Loucy (cell line): ENCODE data around the gene FUT7.

ENCODE experiments used
- H2AFZ ChIP-seq: fragments of 200-600 bp; sonication (generic); 2 replicates; pipeline ENCODE4 v1.6.0; 2016; ENCODE audit warnings: antibody characterized with exemption, mild to moderate bottlenecking, low read length, moderate library complexity
- H3F3A ChIP-seq: fragments of 200-600 bp; 2 replicates; pipeline ENCODE4 v1.6.0; 2016; ENCODE audit warnings: antibody characterized with exemption, low read depth, mild to moderate bottlenecking
- H3K27me3 ChIP-seq: fragments of 200-600 bp; sonication (generic); 2 replicates; pipeline ENCODE4 v1.6.1; 2014; ENCODE audit warnings: low read length, mild to moderate bottlenecking; ENCODE audit not compliant: insufficient read depth, poor library complexity, severe bottlenecking
- H3K36me3 ChIP-seq: fragments of 200-600 bp; sonication (generic); 2 replicates; pipeline ENCODE4 v1.6.1; 2016; ENCODE audit warnings: low read length; ENCODE audit not compliant: insufficient read depth
- H3K4me1 ChIP-seq: fragments of 200-600 bp; sonication (generic); 2 replicates; pipeline ENCODE4 v1.5.1; 2014; ENCODE audit warnings: low read length, mild to moderate bottlenecking; ENCODE audit not compliant: insufficient read depth, poor library complexity, severe bottlenecking
- H3K4me2 ChIP-seq: fragments of 200-600 bp; sonication (generic); 2 replicates; pipeline ENCODE4 v1.6.0; 2014; ENCODE audit warnings: antibody characterized with exemption, low read length, low read depth, mild to moderate bottlenecking; ENCODE audit not compliant: poor library complexity, severe bottlenecking
- H3K4me3 ChIP-seq: fragments of 200-600 bp; sonication (generic); 2 replicates; pipeline ENCODE4 v1.5.1; 2014; ENCODE audit warnings: low read length, mild to moderate bottlenecking, mixed read lengths; ENCODE audit not compliant: poor library complexity, severe bottlenecking
- H3K79me2 ChIP-seq: fragments of 200-600 bp; sonication (generic); 2 replicates; pipeline ENCODE4 v1.6.1; 2014; ENCODE audit warnings: low read length; ENCODE audit not compliant: insufficient read depth
- H3K9ac ChIP-seq: fragments of 200-600 bp; sonication (generic); 2 replicates; pipeline ENCODE4 v1.6.0; 2014; ENCODE audit warnings: mild to moderate bottlenecking, low read depth, low read length, moderate library complexity; ENCODE audit not compliant: poor library complexity, severe bottlenecking
- H3K9me2 ChIP-seq: fragments of 200-600 bp; sonication (generic); replicated peaks from 2 replicates; pipeline ENCODE4 v1.6.1; 2016; ENCODE audit warnings: low read depth, low read length, mixed read lengths
- H3K9me3 ChIP-seq: fragments of 200-600 bp; sonication (generic); 2 replicates; pipeline ENCODE4 v1.6.1; 2014; ENCODE audit warnings: mild to moderate bottlenecking, antibody characterized with exemption, low read length, low read depth; ENCODE audit not compliant: insufficient read depth
- H4K20me1 ChIP-seq: fragments of 200-600 bp; sonication (generic); 2 replicates; pipeline ENCODE4 v1.6.0; 2014; ENCODE audit warnings: antibody characterized with exemption, low read length, mild to moderate bottlenecking; ENCODE audit not compliant: insufficient read depth, poor library complexity, severe bottlenecking
- CTCF ChIP-seq: fragments of 200-600 bp; sonication (generic); conservative IDR thresholded peaks from 2 replicates; pipeline ENCODE4 v1.5.1; 2014; ENCODE audit warnings: mild to moderate bottlenecking, antibody characterized with exemption, low read length
- EZH2phosphoT487 ChIP-seq: fragments of 200-600 bp; IDR thresholded peaks from 2 replicates; pipeline ENCODE4 v1.6.1; 2018; ENCODE audit warnings: antibody characterized with exemption, mild to moderate bottlenecking, moderate library complexity, borderline replicate concordance

FUT7 gene

DNA sequence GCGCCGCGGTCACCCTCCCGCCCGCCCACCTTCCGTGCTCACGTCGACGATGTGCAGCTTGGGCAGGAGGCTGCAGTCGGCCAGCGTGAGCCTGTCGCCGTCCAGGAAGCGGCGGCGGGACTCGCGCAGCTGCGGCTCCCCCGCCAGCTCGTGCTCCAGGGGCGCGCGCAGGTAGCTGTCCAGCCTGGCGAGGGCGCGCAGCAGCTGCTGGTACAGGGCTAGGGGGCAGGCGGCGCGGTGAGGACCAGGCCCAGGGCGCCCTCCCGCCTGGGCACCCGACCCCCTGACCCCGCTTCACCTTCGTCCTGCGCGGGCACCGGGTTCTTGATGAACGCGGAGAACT lies 37.0 kb downstream of the FUT7 start:
- Histone ChIP-seq H3K4me1 (peaks cover 15% of the 10 kb centered on the region), H3K27me3 (no peaks in the 10 kb centered on the region), H4K20me1 (peaks cover 12% of the 10 kb centered on the region), H3F3A (no peaks in the 10 kb centered on the region), H2AFZ (no peak overlapping the region), H3K9me2 (no peaks in the 10 kb centered on the region), H3K9me3 (no peaks in the 10 kb centered on the region), H3K9ac (no peak overlapping the region), H3K36me3 (no peaks in the 10 kb centered on the region), H3K79me2 (peaks cover 18% of the 10 kb centered on the region), H3K4me2 (no peak overlapping the region), H3K4me3 (no peak overlapping the region)
- no peak for TF ChIP-seq CTCF
- no peak for TF ChIP-seq EZH2phosphoT487

DNA sequence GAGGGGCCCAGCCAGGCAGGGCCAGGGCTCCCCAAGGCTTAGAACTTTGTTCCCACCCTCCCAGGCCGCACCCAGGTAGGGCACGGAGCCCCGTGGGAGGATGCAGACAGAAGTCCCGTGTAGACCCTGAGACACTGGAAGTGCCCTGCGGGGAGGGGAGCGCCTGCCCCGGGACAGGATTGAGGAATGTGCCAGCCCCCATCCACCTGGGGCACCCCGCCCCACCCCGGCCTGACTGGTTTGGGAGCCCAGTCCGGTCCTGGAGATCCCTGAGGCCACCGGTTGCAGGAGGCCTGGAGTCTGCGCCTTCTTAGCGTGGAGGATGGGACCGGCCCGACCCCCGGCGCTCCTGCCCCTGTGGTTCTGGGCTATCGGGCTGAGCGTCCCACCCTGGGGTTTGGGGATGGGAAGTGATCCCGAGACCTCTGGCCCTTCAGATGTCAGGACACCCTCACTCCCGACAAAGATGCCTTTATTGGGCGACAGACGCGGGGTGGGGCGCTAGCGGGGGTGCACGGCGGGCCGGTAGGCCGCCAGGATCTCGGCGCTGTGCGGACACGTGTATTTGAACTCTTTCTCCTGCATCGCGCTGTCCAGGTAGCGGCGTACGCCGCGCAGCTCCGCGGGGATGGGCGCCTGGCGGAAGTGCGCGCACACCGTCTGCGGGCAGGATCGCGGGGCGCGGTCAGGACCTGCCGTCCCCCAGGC lies 37.6 kb downstream of the FUT7 start:
- no peaks in the 10 kb centered on the region for H3F3A ChIP-seq
- TF ChIP-seq CTCF = no peak
- no peak for TF ChIP-seq EZH2phosphoT487
- no peaks in the 10 kb centered on the region for H3K9me2 ChIP-seq
- H3K27me3 ChIP-seq = no peaks in the 10 kb centered on the region
- H3K9ac ChIP-seq = peak overlapping the region; percentile 85
- peaks cover 15% of the 10 kb centered on the region for H3K4me1 ChIP-seq
- H3K36me3 ChIP-seq = no peaks in the 10 kb centered on the region
- H2AFZ ChIP-seq = no peak overlapping the region
- peaks cover 18% of the 10 kb centered on the region for H3K79me2 ChIP-seq
- H4K20me1 ChIP-seq = peaks cover 12% of the 10 kb centered on the region
- peak overlapping the region; percentile 92 for H3K4me2 ChIP-seq
- no peak overlapping the region for H3K4me3 ChIP-seq
- no peaks in the 10 kb centered on the region for H3K9me3 ChIP-seq

GRCh38 chr9:136992819-136993369 lies 39.0 kb downstream of the FUT7 start:
- Histone ChIP-seq H3F3A (no peaks in the 10 kb centered on the region), H3K4me1 (peaks cover 15% of the 10 kb centered on the region), H2AFZ (peak overlapping the region; percentile 88; the same call in 1 of the 2 replicates), H3K9ac (peak overlapping the region; percentile 85), H3K9me2 (no peaks in the 10 kb centered on the region), H3K79me2 (peaks cover 18% of the 10 kb centered on the region), H3K4me2 (peak overlapping the region; percentile 92), H4K20me1 (peaks cover 12% of the 10 kb centered on the region), H3K27me3 (no peaks in the 10 kb centered on the region), H3K9me3 (no peaks in the 10 kb centered on the region), H3K4me3 (peak overlapping the region; percentile 89), H3K36me3 (no peaks in the 10 kb centered on the region)
- peak; percentile 33; the same call in 1 of the 2 replicates for TF ChIP-seq CTCF
- TF ChIP-seq EZH2phosphoT487 = no peak
